HG02759 (cell line): ENCODE data around the gene PCSK9.
A peak's percentile ranks its signal among the peaks of the same experiment; 100 is the strongest.
"Not testable (repeated sequence)": the region's sequence is repeated elsewhere in the genome, so short reads cannot be mapped to it uniquely, and the experiment has no call there.

Experiments used
- ATAC-seq: cut with Tn5 transposase; IDR thresholded peaks from one replicate; pipeline ENCODE4 v1.9.1; 2021; ENCODE audit warnings: mild to moderate bottlenecking, moderate library complexity; ENCODE audit not compliant: unreplicated experiment

The PCSK9 gene

DNA sequence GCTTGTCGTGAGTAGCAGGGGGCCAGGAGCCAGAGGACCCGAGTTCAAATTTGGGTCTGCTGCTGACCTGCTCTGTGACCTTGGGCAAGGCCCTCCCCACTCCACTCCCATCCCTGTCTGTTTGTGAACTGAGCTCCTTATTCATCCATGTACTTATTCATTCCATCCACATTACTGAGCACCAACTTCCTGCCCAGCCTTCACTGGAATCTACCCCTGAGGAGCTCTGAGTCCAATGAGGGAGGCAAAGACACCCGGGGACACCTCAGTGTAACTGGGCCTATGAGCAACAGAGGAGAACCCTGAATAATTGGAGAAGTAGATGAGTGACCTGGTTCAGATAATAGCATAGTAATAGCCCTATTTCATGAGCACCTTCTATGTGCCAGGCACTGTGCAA is 31.7 kb upstream of the PCSK9 start:
- ATAC-seq, result no peak

DNA sequence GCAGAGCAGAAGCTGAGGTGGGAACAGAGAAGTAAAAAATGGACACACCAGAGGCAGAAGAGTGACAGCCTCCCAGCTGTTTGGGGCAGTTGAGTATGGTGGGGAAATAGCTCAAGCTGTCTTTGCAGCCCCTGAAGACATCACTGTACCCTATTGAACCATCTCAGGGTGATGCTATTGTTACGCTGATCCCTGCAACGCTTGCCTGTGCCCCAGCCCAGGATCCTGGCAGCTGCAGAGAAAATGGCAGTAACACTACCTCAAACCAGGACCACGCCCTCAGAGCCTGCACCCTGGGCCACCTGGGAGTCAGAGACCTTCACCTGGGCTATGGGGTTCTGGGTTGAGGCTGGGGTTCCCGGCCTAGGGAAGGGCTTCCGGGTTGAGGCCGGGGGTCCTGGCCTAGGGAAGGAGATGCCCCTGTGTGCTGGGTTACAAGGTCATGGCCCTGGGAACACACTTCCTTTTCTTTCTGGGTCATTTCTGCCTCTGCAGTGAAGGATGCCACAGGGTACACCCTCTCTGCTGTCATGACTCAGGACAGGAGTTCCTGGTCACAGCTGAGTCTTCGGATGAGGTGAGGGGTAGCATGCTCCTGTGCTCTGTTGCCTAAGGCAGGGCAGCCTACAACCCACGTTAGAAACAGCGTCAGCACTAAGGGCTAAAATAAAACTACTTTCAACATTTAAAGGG is 29.0 kb upstream of the PCSK9 start:
- no peak for ATAC-seq

DNA sequence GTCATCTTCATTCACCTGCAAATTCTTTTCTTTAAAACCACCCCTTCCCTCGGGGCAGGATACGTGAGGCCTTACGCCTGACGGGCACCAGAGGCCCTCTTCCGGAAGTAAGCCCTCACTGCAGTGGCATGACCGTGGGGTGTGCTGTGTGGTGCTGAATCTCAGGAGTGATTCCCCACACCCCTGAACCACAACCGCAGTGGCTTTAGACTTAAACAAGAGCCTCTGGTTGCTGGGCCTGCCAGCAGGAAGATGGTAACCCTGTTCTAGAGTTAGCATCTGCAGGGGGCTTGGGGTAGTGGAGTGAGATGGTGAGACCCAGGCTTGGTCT is 28.5 kb upstream of the PCSK9 start:
- no peak for ATAC-seq

DNA sequence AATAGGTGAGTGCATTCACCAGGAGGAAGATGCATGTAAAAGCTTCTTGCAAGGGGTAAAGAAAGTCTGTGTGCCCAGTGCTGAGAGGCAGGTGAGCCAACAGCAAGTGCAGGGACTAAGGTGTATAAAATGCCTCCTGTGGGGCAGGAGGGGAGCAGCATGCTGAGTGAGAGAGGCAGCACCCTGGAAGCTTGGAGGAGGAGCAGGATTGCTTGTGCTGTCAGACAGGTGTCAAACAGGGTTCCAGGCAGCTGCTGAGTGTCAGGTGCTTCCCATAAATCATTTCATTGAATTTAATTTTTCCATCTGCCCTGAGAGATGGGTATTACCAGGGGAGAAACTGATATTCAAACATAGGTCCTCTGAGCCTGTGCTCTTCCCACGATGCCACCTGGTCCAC is 26.7 kb upstream of the PCSK9 start:
- ATAC-seq, result no peak

DNA sequence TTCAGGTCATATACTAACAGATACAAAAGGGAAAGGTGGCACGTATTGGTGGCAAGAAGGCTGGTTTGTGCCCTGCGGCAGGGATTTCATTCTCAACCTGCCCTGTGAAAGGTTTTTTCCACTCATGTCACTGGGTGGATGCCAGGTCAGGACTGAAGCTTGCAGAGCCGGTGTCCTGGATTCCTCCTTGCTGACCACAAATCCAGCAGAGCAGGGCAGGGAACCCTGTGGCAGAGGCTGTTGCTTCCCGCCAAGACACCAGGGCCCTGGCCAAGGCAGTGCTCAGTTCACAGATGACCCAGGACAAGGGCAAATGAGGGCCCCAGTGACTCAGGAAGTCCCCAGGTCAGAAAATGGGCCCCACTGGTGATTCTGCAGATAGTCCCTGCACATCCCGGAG is 24.2 kb upstream of the PCSK9 start:
- no peak for ATAC-seq

DNA sequence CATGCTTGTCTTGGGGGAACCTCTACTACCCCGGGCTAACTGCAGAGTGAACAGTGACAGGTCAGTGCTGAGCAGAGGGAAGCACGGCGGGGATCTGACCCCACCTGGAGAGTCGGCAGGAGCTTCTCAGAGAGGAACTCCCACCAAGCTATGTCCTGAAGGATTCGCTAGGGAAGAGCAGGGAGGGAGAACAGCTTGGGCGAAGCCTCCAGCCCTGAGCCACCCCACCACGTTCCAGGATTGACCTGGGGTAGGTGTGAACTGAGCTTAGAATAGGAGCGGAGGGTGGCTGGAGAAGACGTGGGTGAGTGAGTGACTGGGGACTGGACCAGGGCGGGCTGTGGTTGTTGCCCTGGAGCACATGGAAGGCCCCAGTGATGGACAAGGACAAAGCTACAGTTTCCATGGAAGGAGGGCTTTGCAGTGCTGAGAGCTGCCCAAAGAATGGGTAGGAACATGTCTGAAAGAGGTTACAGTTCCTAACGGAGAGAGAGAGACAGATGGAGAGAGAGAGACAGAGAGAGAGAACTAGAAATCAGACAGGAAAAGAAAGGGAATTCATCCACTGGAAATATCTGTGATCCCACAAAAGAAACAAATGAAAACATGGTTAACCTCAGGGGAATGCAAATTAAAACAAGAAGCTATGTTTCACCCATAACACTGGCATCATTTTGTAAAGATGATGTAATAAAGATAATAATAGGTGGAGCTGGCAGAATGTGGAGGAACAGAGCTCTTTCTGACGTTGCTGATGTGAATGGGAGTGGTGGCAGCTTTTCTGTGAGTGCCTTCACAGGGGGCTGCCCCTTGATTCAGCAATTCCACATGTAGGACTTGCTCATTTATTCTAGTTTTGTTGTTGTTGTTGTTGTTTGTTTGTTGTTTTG is 23.4 kb upstream of the PCSK9 start:
- ATAC-seq, result no peak

DNA sequence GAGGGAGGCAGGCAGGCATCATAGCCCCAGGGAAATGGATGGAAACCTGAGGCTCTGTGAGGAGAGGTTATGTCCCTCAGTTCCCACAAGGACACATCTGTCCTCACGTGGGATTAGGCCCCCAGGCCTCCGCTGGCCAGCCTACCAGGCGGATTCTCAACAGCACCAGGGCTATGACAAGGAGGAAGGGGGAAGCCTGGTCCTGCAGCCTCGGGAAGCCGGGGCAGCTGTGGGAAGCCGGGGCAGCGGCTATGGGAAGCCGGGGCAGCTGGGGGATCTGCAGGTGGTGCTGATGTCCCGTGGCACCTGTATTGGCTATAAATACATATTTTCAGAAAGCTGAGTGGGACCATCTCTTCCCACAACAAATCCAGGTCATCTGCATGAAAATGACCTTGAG is 21.0 kb upstream of the PCSK9 start:
- ATAC-seq, result no peak

DNA sequence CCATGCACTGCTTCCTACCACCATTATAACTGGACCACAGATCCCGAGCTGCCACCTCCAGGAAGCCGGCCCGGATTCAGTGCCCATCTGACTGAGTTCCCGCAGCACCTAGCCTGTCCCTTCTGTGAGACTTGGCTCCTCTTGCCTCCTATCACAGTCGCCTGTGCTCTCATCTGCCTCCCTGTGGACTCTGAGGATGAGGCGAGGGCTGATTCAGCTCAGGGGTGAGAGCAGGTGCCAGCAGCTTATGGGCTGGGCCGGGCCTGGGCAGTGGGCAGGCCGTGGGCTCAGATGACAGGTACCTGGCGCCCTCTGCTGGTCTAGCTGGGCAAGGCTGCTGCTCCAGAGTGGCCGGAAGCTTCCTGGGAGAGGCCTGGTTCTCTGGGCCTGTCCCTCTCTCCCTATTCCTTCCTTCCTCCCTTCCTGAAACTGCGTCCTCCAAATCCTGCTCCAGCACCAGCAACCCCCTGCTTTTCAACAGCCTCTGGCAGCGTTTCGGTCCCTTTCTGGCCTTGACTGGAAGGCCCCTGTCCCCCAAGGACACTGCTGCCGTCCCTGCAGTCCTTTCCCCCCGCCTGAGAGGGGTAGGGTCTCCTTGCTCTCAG is 17.3 kb upstream of the PCSK9 start:
- peak; percentile 79 for ATAC-seq

DNA sequence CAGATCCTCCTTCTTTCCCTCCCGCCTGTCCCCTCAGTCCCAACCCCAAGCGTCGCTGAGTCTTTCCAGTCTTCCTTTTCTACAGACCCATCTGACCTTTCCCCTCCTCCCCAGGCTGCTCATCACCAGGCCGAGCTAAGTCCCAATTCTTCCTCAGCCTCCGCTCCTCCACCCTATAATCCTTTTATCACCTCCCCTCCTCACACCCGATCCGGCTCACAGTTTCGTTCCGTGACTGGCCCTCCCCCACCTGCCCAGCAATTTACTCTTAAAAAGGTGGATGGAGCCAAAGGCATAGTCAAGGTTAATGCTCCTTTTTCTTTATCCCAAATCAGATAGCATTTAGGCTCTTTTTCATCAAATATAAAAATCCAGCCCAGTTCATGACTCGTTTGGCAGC is 15.2 kb upstream of the PCSK9 start:
- ATAC-seq, result not testable (repeated sequence)

DNA sequence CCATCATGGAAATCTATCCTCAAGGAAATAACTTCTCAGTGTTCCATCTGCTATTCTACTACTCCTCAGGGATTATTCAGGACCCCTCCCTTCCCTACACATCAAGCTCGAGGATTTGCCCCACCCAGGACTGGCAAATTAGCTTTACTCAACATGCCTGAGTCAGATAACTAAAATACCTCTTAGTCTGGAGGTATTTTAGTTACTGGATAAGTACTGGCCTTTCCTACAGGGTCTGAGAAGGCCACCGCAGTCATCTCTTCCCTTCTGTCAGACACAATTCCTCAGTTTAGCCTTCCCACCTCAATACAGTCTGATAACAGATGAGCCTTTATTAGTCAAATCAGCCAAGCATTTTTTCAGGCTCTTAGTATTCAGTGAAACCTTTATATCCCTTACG is 12.7 kb upstream of the PCSK9 start:
- ATAC-seq, result not testable (repeated sequence)

DNA sequence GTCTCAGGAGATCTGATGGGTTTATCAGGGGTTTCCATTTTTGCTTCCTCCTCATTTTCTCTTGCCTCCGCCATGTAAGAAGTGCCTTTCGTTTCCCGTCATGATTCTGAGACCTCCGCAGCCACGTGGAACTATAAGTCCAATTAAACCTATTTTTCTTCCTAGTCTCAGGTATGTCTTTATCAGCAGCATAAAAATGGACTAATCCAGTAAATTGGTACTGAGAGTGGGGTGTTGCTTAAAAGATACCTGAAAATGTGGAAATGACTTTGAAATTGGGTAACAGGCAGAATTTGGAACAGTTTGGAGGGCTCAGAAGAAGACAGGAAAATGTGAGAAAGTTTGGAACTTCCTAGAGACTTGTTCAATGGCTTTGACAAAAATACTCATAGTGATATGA is 8.2 kb upstream of the PCSK9 start:
- ATAC-seq, result not testable (repeated sequence)

DNA sequence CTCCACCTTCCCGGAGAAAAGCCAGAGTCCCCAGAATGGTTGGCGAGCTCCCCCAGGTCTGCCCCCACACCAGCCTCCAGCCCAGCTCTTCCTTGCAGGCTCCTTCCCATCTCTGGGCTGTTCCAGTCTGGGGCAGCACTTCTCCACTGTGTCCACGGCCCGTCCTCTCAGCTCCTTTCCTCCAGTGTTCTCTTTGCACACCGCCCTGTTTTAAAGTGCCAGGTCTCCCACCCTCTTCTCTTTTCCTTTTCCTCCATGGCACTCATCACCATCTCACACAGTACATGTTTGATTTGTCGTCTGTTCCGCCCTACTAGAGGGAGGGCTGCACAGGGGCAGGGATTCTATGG is 6.1 kb upstream of the PCSK9 start:
- ATAC-seq, result no peak

DNA sequence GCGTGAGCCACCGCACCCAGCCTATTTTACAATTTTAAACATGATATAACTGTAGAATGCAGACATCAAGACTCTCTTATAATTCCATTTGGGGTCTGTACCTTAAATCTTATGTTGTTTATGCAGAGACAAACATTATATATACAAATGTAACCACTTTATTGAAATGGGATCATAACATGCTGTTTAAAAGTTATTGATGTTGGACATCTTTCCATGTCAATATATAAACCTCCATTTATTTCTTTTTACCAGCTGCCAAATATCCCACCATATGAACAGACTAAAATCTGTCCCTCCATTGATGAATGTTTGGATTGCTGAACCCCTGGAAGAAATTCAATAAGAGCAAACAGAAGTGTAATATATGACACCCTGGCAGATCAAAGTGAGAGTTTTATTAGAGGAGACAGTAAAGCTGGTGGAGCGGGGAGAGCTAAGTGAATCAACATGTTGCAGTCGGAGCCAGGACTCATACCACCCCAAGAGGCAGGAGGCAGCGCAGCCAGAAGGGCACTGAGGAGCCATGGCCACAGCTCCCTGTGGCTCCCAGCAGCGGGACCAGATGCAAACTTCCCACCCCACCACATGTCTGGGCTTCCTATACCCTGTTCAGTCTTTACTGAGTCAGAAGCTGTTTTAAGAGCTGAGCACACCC is 4.7 kb upstream of the PCSK9 start:
- no peak for ATAC-seq

DNA sequence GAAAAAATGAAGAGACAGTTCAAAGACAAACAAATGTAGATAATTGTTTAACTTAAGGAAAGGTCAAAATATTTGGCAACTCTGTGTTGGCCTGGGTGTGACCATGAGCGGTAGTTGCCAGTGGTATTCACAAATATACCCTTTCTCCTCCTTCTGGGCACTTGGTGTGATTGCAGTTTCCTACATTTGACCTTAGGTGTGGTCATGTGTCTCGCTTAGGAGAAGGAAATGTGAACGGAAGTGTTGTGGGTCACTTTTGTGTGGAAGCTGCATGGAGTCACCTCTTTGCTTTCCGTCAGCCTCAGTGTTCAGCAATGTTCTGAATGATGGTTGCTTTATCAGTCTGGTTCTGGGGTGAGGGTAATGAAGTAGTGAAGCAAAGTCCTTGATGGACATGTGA is 3.4 kb upstream of the PCSK9 start:
- no peak for ATAC-seq

DNA sequence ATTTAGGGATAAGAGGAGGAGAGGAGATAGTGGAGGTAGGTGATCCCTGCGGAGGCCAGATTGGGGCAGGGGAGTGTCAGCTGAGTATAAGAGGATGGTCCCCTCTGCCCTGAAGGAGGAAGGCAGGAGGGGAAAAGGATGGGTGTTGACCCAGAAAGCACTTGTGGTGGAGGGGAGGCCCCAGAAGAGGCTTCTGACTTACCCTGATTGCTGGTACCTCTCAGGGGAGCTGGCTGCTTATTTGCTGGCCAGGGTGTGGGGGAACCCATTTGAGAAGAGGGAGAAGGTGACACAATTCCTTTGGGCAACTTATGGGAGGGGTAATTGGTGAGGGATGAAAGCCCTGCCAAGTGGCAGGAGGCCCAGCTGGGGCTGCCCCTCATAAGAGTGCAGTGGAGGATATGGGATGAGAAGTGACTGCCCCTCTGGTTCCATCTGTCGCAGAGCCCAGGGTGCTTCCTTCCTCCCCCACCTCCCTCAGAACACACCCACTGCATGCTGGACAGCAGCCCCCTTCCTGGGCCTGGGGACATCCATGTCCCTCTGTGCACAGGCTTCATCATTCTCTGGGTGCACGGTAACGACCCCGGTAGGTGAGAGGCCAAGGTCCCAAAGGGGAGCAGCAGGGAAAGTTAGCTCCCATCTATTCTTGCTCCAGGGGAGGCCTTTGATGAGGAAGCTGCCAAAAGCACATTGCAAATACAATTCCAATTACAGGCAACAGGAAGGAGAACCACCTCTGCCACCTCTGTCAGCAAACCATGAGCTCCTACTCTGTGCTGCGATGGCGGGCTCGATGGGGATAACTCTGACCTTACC is 1.4 kb upstream of the PCSK9 start:
- no peak for ATAC-seq

DNA sequence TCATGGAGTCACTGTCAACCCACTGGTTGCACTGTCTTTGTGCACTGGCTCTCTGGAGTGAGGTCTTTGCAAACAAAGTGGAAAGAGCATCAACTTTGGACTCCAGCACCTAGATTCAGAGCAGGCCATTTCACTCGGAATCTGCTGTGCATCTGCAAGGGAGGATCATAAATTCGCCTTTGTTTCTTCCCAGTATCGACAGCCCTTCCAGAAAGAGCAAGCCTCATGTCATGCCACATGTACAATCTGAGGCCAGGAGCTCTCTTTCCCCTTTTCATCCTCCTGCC is 853 bp upstream of the PCSK9 start:
- ATAC-seq, result no peak

DNA sequence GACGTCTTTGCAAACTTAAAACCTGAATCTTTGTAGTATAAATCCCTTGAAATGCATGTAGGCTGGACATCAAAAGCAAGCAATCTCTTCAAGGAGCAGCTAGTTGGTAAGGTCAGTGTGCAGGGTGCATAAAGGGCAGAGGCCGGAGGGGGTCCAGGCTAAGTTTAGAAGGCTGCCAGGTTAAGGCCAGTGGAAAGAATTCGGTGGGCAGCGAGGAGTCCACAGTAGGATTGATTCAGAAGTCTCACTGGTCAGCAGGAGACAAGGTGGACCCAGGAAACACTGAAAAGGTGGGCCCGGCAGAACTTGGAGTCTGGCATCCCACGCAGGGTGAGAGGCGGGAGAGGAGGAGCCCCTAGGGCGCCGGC is 390 bp upstream of the PCSK9 start:
- no peak for ATAC-seq

DNA sequence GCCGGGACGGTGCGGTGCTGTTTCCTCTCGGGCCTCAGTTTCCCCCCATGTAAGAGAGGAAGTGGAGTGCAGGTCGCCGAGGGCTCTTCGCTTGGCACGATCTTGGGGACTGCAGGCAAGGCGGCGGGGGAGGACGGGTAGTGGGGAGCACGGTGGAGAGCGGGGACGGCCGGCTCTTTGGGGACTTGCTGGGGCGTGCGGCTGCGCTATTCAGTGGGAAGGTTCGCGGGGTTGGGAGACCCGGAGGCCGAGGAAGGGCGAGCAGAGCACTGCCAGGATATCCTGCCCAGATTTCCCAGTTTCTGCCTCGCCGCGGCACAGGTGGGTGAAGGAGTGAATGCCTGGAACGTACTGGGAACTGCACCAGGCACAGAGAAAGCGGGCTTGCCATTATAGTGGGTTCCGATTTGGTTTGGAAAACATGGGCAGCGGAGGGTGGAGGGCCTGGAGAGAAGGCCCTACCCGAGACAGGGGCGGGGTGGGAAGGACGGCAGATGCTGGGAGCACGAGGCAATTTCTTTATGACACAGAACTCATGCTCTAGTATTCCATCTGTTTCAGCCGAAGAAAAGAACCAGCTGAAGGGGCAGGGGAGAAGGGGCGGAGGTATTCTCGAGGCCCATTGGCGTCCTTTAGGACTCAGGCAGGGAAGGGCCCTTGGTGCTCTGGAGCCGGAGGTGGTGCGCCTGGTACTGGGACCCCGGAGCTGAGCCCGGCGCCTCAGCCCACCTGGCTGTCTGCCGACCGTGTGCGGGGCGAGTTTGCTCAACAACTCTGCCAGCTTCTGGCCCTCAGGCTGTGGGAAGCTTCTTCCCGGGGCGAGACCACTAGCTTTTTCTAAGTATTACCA is 960 bp downstream of the PCSK9 start:
- ATAC-seq, result no peak

DNA sequence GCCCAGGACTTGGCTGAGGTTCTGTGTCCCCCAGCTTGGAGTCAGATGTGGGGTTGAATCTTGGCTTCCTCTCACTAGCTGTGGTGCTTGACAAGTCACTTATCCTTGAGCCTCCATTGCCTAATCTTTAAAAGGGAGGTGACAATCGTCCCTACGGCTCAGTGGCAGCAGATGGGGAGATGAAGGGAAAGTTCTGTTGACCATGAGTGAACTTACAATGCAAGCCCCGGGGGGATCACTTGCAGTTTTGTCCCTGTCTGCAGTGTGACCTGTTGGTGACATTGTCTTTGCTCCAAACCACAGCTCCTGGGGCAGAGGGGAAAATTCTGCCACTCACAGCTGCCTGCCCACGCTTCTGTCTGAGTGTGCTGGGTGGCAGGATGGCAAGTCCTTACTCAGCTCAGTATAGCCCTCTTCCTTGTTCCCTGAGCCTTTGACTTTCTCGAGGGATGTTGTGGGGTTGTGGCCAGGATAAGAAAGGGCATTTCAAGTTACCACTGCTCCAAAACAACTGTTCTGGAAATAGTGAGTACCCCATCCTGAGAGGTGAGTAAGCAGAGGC is 1.7 kb downstream of the PCSK9 start:
- ATAC-seq, result no peak

DNA sequence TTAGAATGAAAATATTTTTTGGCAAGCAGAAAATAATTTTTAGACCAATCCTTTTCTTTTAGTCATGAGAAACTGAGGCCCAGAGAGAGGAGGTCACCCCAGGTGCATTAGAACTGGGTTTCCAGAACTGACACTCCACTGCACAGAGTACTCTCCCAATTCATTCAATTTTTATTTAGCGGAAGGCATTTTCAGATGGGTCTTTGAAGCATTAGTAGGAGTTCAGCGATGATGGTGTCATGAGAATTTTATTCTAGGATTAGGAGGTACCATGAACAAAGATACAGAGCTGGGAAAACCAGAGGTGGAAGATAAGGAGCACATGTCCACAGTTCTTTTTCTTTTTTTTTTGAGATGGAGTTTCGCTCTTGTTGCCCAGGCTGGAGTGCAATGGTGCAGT is 2.3 kb downstream of the PCSK9 start:
- no peak for ATAC-seq
